GM19351 (cell line): ENCODE data around the gene TGM2.

Experiments
- ATAC-seq: cut with Tn5 transposase; IDR thresholded peaks from one replicate; pipeline ENCODE4 v1.9.1; 2021; ENCODE audit warnings: mild to moderate bottlenecking, moderate library complexity; ENCODE audit not compliant: unreplicated experiment

TGM2 gene

GRCh38 chr20:38165089-38165965 lies at the start of gene TGM2:
Gene TGM2 (minus strand): TSS chr20:38165270. CDS start chr20:38165198, 72 bp downstream.
- peak; percentile 86 for ATAC-seq

GRCh38 chr20:38214256-38215193 lies 49.5 kb upstream of the TGM2 start:
- ATAC-seq: no peak

- no peak for ATAC-seq
Observed at GRCh38 chr20:38213607-38213940, 48.5 kb upstream of the TGM2 start.

GRCh38 chr20:38212806-38213606 lies 47.9 kb upstream of the TGM2 start:
- ATAC-seq: no peak

- no peak for ATAC-seq
Observed at GRCh38 chr20:38211200-38212097, 46.4 kb upstream of the TGM2 start.

- no peak for ATAC-seq
Observed at GRCh38 chr20:38210741-38211140, 45.7 kb upstream of the TGM2 start.

- no peak for ATAC-seq
Observed at GRCh38 chr20:38209736-38210405, 44.8 kb upstream of the TGM2 start.

GRCh38 chr20:38209054-38209675 lies 44.1 kb upstream of the TGM2 start:
- no peak for ATAC-seq

GRCh38 chr20:38208523-38208922 lies 43.5 kb upstream of the TGM2 start:
- no peak for ATAC-seq

- ATAC-seq: no peak
Observed at GRCh38 chr20:38208088-38208487, 43.0 kb upstream of the TGM2 start.

GRCh38 chr20:38207621-38208020 lies 42.6 kb upstream of the TGM2 start:
- no peak for ATAC-seq

- ATAC-seq: no peak
Observed at GRCh38 chr20:38205001-38205400, 39.9 kb upstream of the TGM2 start.

GRCh38 chr20:38203981-38204357 lies 38.9 kb upstream of the TGM2 start:
- ATAC-seq: no peak

GRCh38 chr20:38203337-38203980 lies 38.4 kb upstream of the TGM2 start:
- ATAC-seq: no peak

- ATAC-seq: no peak
Observed at GRCh38 chr20:38202982-38203293, 37.9 kb upstream of the TGM2 start.

GRCh38 chr20:38202153-38202981 lies 37.3 kb upstream of the TGM2 start:
- ATAC-seq: no peak

- no peak for ATAC-seq
Observed at GRCh38 chr20:38201356-38201755, 36.3 kb upstream of the TGM2 start.

GRCh38 chr20:38200646-38201045 lies 35.6 kb upstream of the TGM2 start:
- no peak for ATAC-seq
